Duodenal mucosa (tissue), 2 donors: ENCODE data around the gene COL17A1.

Experiments
- H3K27ac ChIP-seq: one replicate; pipeline ENCODE4 v1.7.0; 2013; ENCODE audit warnings: low read depth, low read length
- H3K27me3 ChIP-seq, 2 donors: one replicate each; pipeline ENCODE4 v1.7.0; 2013; ENCODE audit warnings: low read length in 2 of 2, control low read depth in 1 of 2; ENCODE audit not compliant: insufficient read depth in 2 of 2, control insufficient read depth in 1 of 2
- H3K36me3 ChIP-seq, 2 donors: one replicate each; pipeline ENCODE4 v1.7.0; 2013; ENCODE audit warnings: low read length in 2 of 2, control low read depth in 1 of 2; ENCODE audit not compliant: insufficient read depth in 2 of 2, control insufficient read depth in 1 of 2
- H3K4me1 ChIP-seq, 2 donors: one replicate each; pipeline ENCODE4 v1.7.0; 2013; ENCODE audit warnings: low read length in 2 of 2, control low read depth in 1 of 2; ENCODE audit not compliant: insufficient read depth in 2 of 2, control insufficient read depth in 1 of 2
- H3K4me3 ChIP-seq, 2 donors: one replicate each; pipeline ENCODE4 v1.7.0; 2013; ENCODE audit warnings: low read length in 2 of 2, low read depth in 1 of 2
- H3K9ac ChIP-seq, 2 donors: one replicate each; pipeline ENCODE4 v1.7.0; 2013; ENCODE audit warnings: low read length in 2 of 2, low read depth in 1 of 2
- H3K9me3 ChIP-seq, 2 donors: one replicate each; pipeline ENCODE4 v1.7.0; 2013; ENCODE audit warnings: low read length in 2 of 2, control low read depth in 1 of 2; ENCODE audit not compliant: control insufficient read depth in 1 of 2

Gene COL17A1

DNA sequence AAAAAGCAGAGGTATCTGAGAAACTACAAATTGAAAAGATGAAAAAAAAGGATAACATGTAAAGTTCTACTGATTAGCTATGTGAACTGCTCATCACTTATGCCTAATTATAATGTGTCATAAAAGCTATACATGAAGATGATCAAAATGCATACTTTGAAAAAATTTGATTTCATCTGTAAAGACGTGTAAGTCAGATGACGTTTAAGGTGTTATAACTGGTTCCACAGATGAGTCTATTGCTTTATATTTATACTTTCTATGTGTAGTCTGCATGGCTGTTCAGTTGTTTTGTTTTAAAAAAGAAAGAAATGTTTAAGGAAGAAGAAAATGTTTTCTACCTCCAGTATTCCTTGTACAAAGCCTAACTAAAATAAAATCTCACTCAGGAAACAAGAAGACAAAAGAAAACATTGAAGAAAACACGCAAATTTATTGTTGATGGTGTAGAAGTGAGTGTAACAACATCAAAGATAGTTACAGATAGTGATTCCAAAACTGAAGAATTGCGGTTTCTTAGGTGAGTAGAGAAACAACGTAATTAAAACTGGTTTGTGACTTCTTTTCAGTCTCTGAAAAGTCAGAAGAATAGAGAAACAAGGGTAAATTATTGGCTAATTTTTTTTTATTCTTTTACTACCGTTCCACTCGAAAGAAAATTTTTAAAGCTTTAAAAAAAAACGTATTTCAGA is 80.4 kb downstream of the COL17A1 start:
- H3K36me3 ChIP-seq, result peaks cover 27 to 45% of the 10 kb centered on the region in 2 donors
- H3K4me1 ChIP-seq, result no peaks in the 10 kb centered on the region
- H3K9me3 ChIP-seq, result no peaks in the 10 kb centered on the region
- H3K27ac ChIP-seq, result no peak overlapping the region
- H3K4me3 ChIP-seq, result no peak overlapping the region
- H3K27me3 ChIP-seq, result no peaks in the 10 kb centered on the region
- no peak overlapping the region for H3K9ac ChIP-seq

DNA sequence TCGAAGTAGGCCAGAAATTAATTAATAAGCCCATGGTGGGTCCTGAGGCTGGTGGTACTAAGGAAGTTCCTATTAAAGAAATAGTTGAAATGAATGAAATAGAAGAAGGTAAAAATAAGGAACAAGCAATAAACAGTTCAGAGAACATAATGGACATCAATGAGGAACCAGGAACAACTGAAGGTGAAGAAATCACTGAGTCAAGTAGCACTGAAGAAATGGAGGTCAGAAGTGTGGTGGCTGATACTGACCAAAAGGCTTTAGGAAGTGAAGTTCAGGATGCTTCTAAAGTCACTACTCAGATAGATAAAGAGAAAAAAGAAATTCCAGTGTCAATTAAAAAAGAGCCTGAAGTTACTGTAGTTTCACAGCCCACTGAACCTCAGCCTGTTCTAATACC is 82.8 kb downstream of the COL17A1 start:
- Histone ChIP-seq H3K27me3 (no peaks in the 10 kb centered on the region), H3K9ac (no peak overlapping the region), H3K27ac (no peak overlapping the region), H3K4me3 (no peak overlapping the region), H3K4me1 (no peaks in the 10 kb centered on the region), H3K9me3 (no peaks in the 10 kb centered on the region), H3K36me3 (peaks cover 27 to 57% of the 10 kb centered on the region in 2 donors)

DNA sequence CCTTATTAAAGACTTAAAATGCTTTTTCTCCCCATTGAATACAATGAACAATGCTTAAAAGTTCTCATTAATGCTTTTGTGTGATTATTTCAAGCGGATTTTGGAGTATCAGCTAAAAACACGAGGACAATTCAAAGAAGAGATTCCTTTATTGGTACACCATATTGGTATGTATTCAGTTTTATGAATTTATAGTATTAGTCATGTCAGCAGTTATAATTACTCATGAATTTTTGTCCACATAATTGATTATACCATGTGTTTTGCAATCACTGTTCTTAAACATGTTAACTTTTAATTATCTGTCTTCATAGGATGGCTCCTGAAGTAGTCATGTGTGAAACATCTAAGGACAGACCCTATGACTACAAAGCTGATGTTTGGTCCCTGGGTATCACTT is 86.9 kb downstream of the COL17A1 start:
- Histone ChIP-seq H3K4me3 (no peak overlapping the region), H3K4me1 (no peaks in the 10 kb centered on the region), H3K9me3 (no peaks in the 10 kb centered on the region), H3K36me3 (peaks cover 21 to 61% of the 10 kb centered on the region in 2 donors), H3K27me3 (no peaks in the 10 kb centered on the region), H3K27ac (no peak overlapping the region), H3K9ac (no peak overlapping the region)

DNA sequence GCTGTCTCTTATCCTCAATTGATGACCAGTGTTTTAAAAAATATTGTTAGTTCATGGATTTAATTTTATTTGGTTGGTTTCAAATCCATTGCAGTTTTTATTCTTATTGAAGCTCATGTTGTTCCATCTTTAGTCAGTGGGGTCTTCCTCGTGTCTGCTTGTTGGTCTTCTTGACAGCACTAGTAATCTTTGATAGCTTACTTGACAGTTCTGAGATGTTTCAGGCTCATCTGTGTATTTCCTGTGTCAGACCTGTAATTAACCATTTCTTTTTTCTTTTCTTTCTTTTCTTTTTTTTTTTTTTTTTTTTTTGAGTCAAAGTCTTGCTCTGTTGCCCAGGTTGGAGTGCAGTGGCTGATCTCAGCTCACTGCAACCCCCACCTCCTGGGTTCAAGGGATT is 90.5 kb downstream of the COL17A1 start:
- Histone ChIP-seq H3K27me3 (no peaks in the 10 kb centered on the region), H3K4me3 (no peak overlapping the region), H3K4me1 (peaks cover 0 to under 1% of the 10 kb centered on the region in 2 donors), H3K27ac (no peak overlapping the region), H3K9ac (no peak overlapping the region), H3K9me3 (no peaks in the 10 kb centered on the region), H3K36me3 (peaks cover 3 to 28% of the 10 kb centered on the region in 2 donors)

DNA sequence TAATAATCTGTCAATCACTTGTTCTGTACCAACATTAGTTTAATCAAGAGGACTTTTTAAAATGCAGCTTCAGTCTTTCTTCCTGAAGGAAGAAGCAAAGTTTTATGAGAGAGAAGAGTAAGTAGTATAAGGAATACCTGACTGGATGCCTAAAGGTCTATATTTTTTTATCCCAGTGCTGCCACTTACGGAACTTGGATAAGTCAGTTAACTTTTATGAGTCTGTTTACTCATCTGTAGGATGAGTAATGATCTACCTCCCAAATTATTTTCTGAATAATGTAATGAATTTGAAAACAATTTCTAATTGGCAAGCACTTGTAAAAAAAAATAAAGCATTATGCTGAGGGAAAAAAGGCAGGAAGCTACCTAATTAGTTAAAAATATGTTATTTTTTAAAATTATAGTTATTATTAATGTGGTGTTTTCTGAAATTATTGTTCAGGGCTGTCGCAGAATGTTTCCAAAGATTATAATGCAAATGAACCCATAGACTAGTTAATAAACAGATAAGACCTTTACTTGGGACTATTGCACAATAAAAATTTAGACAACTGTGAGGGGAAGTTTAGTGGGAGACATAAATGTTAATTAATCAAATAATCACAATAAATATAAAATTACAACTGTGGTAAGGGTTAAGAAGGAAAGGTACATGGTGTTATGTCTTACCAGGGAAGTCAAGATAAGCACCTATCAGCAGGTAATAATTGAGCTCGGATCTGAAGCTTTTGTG is 94.1 kb downstream of the COL17A1 start:
- no peak overlapping the region for H3K4me3 ChIP-seq
- no peaks in the 10 kb centered on the region for H3K27me3 ChIP-seq
- peaks cover 3 to 6% of the 10 kb centered on the region in 2 donors for H3K36me3 ChIP-seq
- no peak overlapping the region for H3K27ac ChIP-seq
- H3K4me1 ChIP-seq, result peaks cover 0 to 5% of the 10 kb centered on the region in 2 donors
- no peak overlapping the region for H3K9ac ChIP-seq
- H3K9me3 ChIP-seq, result no peaks in the 10 kb centered on the region

DNA sequence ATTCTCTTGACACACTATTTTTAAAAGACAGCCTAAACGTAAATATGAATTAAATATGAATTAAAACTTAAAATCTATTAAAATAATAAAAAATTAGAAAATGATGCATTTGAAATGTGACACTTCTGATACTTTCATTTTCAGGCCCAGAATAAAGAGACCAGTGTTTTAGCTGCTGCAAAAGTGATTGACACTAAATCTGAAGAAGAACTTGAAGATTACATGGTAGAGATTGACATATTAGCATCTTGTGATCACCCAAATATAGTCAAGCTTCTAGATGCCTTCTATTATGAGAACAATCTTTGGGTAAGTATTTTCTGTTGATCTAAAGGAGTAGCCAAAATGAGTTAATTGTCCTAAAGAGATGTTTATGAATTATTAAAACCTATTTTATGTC is 95.1 kb downstream of the COL17A1 start:
- Histone ChIP-seq H3K9me3 (no peaks in the 10 kb centered on the region), H3K36me3 (peaks cover 3 to 4% of the 10 kb centered on the region in 2 donors), H3K9ac (no peak overlapping the region), H3K27ac (no peak overlapping the region), H3K27me3 (no peaks in the 10 kb centered on the region), H3K4me3 (no peak overlapping the region), H3K4me1 (peaks cover 0 to 5% of the 10 kb centered on the region in 2 donors)

DNA sequence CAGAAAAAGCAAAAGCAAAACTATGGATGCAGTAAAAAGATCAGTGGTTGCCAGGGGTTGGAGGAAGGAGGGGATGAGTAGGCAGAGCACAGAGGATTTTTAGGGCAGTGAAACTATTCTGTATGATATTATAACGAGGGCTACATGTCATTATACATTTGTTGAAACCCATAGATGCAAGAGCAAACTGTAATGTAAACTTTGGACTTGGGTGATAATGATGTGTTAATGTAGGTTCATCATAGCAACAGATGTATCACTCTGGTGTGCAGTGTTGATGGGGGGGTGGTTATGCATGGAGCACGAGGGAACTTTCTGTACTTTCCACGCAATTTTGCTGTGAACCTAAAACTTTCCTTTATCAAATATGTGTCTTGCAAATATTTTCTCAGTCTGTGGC is 95.6 kb downstream of the COL17A1 start:
- no peak overlapping the region for H3K27ac ChIP-seq
- H3K27me3 ChIP-seq, result no peaks in the 10 kb centered on the region
- H3K9ac ChIP-seq, result no peak overlapping the region
- peaks cover 0 to 5% of the 10 kb centered on the region in 2 donors for H3K4me1 ChIP-seq
- no peaks in the 10 kb centered on the region for H3K9me3 ChIP-seq
- no peak overlapping the region for H3K4me3 ChIP-seq
- H3K36me3 ChIP-seq, result peaks cover 3 to 4% of the 10 kb centered on the region in 2 donors

DNA sequence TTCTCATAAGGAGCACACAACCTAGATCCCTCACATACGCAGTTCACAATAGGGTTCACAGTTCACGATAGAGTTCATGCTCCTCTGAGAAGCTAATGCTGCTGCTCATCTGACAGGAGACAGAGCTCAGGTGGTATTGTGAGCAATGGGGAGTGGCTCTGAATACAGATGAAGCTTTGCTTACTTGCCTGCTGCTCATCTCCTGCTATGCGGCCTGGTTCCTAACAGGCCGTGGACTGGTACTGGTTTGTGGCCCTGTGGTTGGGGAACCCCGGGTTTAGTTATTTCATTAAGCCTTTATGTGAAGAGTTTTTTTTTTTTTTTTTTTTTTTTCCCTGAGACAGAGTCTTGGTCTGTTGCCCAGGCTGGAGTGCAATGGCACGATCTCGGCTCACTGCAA is 99.3 kb downstream of the COL17A1 start:
- Histone ChIP-seq H3K9ac (no peak overlapping the region), H3K4me1 (peaks cover 11 to 25% of the 10 kb centered on the region in 2 donors), H3K36me3 (no peaks in the 10 kb centered on the region), H3K4me3 (no peak overlapping the region), H3K9me3 (no peaks in the 10 kb centered on the region), H3K27ac (no peak overlapping the region), H3K27me3 (no peaks in the 10 kb centered on the region)

DNA sequence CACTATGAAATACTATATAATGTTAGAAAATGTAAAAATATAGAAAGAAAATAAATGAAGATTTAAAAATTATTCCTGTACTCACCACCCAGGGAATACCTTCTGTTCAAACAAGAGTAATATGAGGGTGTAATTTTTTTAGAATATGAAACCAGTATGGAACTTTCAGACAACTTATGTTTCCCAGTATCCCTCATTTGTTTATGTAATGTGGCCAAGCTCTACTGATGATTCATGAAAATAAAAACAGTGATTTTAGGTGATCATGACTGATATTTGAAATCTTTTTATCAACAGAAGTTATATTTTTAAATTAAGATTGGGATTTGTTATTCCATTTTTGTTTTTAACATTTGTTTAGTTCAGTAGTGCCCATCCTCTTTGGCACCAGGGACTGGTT is 100.0 kb downstream of the COL17A1 start:
- peaks cover 11 to 25% of the 10 kb centered on the region in 2 donors for H3K4me1 ChIP-seq
- no peak overlapping the region for H3K27ac ChIP-seq

DNA sequence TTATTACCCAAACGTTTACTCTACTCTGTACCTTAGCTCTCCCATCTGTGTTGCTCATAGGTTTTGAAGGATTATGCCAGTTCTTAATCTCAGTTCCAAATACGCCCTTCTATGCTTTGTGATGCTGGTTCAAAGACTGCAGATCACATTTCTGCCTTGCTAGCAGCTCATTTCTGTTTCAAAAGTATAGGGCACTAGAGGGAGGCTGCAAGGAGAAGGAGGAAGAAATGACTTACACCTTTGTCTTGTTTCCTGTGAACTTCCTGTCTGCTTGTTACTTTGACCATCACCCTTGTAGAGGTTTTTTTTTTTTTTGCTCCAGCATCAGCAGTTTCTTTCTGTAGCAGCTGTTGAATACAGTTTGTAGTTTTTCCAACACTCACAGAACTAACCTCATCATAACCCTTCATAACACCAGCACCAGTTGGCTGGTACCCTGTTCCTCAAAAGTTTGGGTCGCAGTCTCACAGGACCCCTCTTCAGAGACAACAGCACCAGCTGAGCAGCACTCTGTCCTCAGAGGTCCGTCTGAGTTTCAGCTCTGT is 102.2 kb downstream of the COL17A1 start:
- H3K4me1 ChIP-seq, result peaks cover 11 to 22% of the 10 kb centered on the region in 2 donors
- peak overlapping the region in 1 of 2 donors; percentile 25 for H3K4me3 ChIP-seq
- H3K9ac ChIP-seq, result no peak overlapping the region
- H3K27ac ChIP-seq, result no peak overlapping the region
- no peaks in the 10 kb centered on the region for H3K9me3 ChIP-seq
- no peaks in the 10 kb centered on the region for H3K36me3 ChIP-seq
- no peaks in the 10 kb centered on the region for H3K27me3 ChIP-seq

More for the DNA sequence above, 100.0 kb downstream of the COL17A1 start:
- Histone ChIP-seq H3K9me3 (no peaks in the 10 kb centered on the region), H3K9ac (no peak overlapping the region), H3K36me3 (no peaks in the 10 kb centered on the region), H3K27me3 (no peaks in the 10 kb centered on the region), H3K4me3 (no peak overlapping the region)
